PC-3 (cell line): Measurements from ENCODE around the gene CLNK. TPM values are rescaled to one million over a fixed set of nuclear protein-coding genes. Genes with fewer than 3 reads are reported as not detected.

Experiments
- ATAC-seq: fragments of 200-7000 bp; cut with Tn5 transposase; 2 replicates; pipeline ENCODE4 v1.9.1; 2020; ENCODE audit warnings: mild to moderate bottlenecking, moderate library complexity
- BruUV-seq: library from RNA; stranded (reverse); fragments of 400-500 nt; replicated peaks from 2 replicates; lab custom pipeline; 2021; lab: Mats Ljungman, UMichigan
- CTCF ChIA-PET: fragments of 300-600 bp; sonication (Branson Sonifier 250); formaldehyde crosslinking; loops from one replicate; lab custom pipeline; 2022; ENCODE audit warnings: antibody characterized with exemption; lab: Charles Lee
- POLR2A ChIA-PET: fragments of 300-600 bp; sonication (Branson Sonifier 250); formaldehyde crosslinking; loops from one replicate; lab custom pipeline; 2022; ENCODE audit warnings: antibody characterized with exemption; ENCODE audit not compliant: unreplicated experiment; lab: Charles Lee
- DNase-seq: peaks from one replicate; pipeline ENCODE4 v3.0.0-alpha.2; 2015
- H2AFZ ChIP-seq: fragments of 300-600 bp; sonication (generic); 2 replicates; pipeline ENCODE4 v1.6.0; 2016; ENCODE audit warnings: antibody characterized with exemption, low read length
- H3F3A ChIP-seq: fragments of 300-600 bp; sonication (generic); one replicate; pipeline ENCODE4 v1.6.0; 2017; ENCODE audit warnings: antibody characterized with exemption, low read length, control low read depth, mild to moderate bottlenecking; ENCODE audit not compliant: unreplicated experiment
- H3K27ac ChIP-seq: fragments of 300-600 bp; sonication (generic); 2 replicates; pipeline ENCODE4 v1.5.1; 2016; ENCODE audit warnings: mild to moderate bottlenecking, low read length
- H3K27me3 ChIP-seq: fragments of 300-600 bp; sonication (generic); 2 replicates; pipeline ENCODE4 v1.6.1; 2016; ENCODE audit warnings: low read length, mixed read lengths
- H3K36me3 ChIP-seq: fragments of 300-600 bp; sonication (generic); 2 replicates; pipeline ENCODE4 v1.6.1; 2016; ENCODE audit warnings: low read depth, mixed run types, low read length, mixed read lengths
- H3K4me1 ChIP-seq: fragments of 300-600 bp; sonication (generic); 2 replicates; pipeline ENCODE4 v1.5.1; 2016; ENCODE audit warnings: low read length; ENCODE audit not compliant: insufficient read depth
- H3K4me2 ChIP-seq: fragments of 300-600 bp; sonication (generic); 2 replicates; pipeline ENCODE4 v1.6.0; 2016; ENCODE audit warnings: low read length
- H3K4me3 ChIP-seq: fragments of 300-600 bp; sonication (generic); 2 replicates; pipeline ENCODE4 v1.5.1; 2016; ENCODE audit warnings: mild to moderate bottlenecking, low read length, mixed read lengths
- H3K79me2 ChIP-seq: fragments of 300-600 bp; sonication (generic); 2 replicates; pipeline ENCODE4 v1.6.1; 2017; ENCODE audit warnings: low read length, mixed read lengths
- H3K9ac ChIP-seq: fragments of 300-600 bp; sonication (generic); 2 replicates; pipeline ENCODE4 v1.6.0; 2016; ENCODE audit warnings: mild to moderate bottlenecking, low read length
- H3K9me2 ChIP-seq: fragments of 300-600 bp; sonication (generic); replicated peaks from 2 replicates; pipeline ENCODE4 v1.6.1; 2016; ENCODE audit warnings: mixed run types, low read length, mixed read lengths
- H3K9me3 ChIP-seq: fragments of 300-600 bp; sonication (generic); 2 replicates; pipeline ENCODE4 v1.6.1; 2016; ENCODE audit warnings: low read length, mixed read lengths
- H4K20me1 ChIP-seq: fragments of 300-600 bp; sonication (generic); 2 replicates; pipeline ENCODE4 v1.6.1; 2016; ENCODE audit warnings: low read length, mixed read lengths
- CTCF ChIP-seq: fragments of 300-600 bp; sonication (generic); conservative IDR thresholded peaks from 2 replicates; pipeline ENCODE4 v1.5.1; 2017; ENCODE audit warnings: antibody characterized with exemption, low read depth, mild to moderate bottlenecking, low read length
- EZH2 ChIP-seq: fragments of 300-600 bp; sonication (generic); IDR thresholded peaks from one replicate; pipeline ENCODE4 v1.6.1; 2017; ENCODE audit warnings: antibody characterized with exemption, mild to moderate bottlenecking, low read length; ENCODE audit not compliant: unreplicated experiment
- EZH2phosphoT487 ChIP-seq: fragments of 300-600 bp; sonication (generic); IDR thresholded peaks from 2 replicates; pipeline ENCODE4 v1.6.1; 2018; ENCODE audit warnings: mild to moderate bottlenecking, antibody characterized with exemption, low read length, borderline replicate concordance
- intact Hi-C: fragments of 100-400 bp; cut with micrococcal nuclease; formaldehyde crosslinking; loops from 2 replicates; pipeline ENCODE4 v1.9.0; 2023
- total RNA-seq: library from RNA; depleted of rRNA; stranded (reverse); fragments of >200 nt; gene quantifications from 2 replicates; pipeline ENCODE4 v1.2.3, GENCODE V29; 2014

CLNK gene
- total RNA-seq, 1 experiment from 2014 or later, result not detected

DNA sequence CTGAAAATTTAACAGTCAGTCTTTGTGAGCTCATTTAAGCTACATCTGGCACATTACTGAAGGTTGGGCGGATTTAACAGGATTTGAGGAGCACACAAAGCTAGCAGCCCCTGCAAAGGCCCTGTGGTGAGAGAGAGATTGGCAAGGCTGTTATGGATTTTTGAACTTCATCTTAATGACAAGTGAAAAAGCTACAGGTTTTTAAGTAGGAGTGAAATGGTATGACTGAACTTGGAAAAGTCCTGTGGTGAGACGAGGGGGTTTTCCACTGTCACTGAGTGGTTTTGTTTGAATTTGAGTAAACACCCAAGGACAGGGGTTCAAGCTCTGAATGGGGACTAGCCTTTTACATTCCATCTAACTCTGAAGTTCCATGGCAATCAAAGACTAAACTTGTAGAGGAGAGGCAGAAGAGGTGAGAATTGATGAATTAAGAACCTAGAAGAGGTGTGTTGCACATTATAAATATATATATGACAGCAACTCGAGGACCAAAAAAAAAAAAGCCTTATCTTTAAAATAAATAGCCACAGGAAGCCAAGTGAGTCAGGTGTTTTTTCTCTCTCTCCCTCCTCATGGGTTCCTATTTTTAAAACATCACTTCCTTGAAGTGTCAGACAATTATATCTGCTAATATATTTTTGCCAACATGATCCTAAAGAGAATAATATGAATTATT, 47.8 kb upstream of the CLNK start:
- Histone ChIP-seq H3K4me1 (no peaks in the 10 kb centered on the region), H3K79me2 (no peaks in the 10 kb centered on the region), H2AFZ (no peak overlapping the region), H3K27me3 (no peaks in the 10 kb centered on the region), H3K4me3 (no peak overlapping the region), H4K20me1 (no peaks in the 10 kb centered on the region), H3F3A (no peaks in the 10 kb centered on the region), H3K27ac (no peak overlapping the region), H3K9me3 (no peaks in the 10 kb centered on the region), H3K36me3 (no peaks in the 10 kb centered on the region), H3K9me2 (no peaks in the 10 kb centered on the region), H3K9ac (no peak overlapping the region), H3K4me2 (no peak overlapping the region)
- BruUV-seq, result no TSS peak
- intact Hi-C loops, result no loop called here
- DNase-seq, result no peak
- CTCF ChIA-PET, result no interaction called here
- no peak for TF ChIP-seq EZH2
- TF ChIP-seq CTCF, result no peak
- no peak for TF ChIP-seq EZH2phosphoT487
- POLR2A ChIA-PET, result no interaction called here
- ATAC-seq, result no peak

DNA sequence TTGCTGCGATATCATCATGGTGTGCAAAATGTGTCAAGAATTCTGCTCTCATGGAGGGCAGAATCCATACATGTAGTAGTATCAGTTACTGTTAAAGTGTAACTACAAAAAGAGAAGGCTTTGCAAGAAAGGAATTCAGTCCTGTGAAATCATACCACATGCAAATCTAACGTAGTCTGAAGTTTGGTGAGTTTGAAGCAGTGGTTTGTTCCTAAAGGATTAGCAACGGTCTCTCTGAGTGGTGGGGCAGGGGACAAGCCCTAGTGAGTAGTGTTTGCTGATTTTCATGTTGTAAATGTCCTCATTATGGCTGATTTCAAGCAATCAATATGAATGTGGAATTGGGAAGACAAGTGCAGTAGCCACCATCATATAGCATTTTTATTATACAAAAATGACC, 47.1 kb upstream of the CLNK start:
- BruUV-seq, result no TSS peak
- H2AFZ ChIP-seq, result no peak overlapping the region
- no peak for ATAC-seq

More for the DNA sequence above, 47.1 kb upstream of the CLNK start:
- intact Hi-C loops, result no loop called here
- H3K9me3 ChIP-seq, result no peaks in the 10 kb centered on the region
- ChIA-PET POLR2A (no interaction called here), CTCF (no interaction called here)
- TF ChIP-seq EZH2, result no peak
- TF ChIP-seq EZH2phosphoT487, result no peak
- no peak for TF ChIP-seq CTCF
- no peak overlapping the region for H3K4me2 ChIP-seq
- no peak overlapping the region for H3K4me3 ChIP-seq
- H3K4me1 ChIP-seq, result no peaks in the 10 kb centered on the region
- DNase-seq, result no peak
- H3K36me3 ChIP-seq, result no peaks in the 10 kb centered on the region
- H3K9ac ChIP-seq, result no peak overlapping the region
- H3K27ac ChIP-seq, result no peak overlapping the region
- no peaks in the 10 kb centered on the region for H3F3A ChIP-seq
- no peaks in the 10 kb centered on the region for H4K20me1 ChIP-seq
- no peaks in the 10 kb centered on the region for H3K79me2 ChIP-seq
- H3K9me2 ChIP-seq, result no peaks in the 10 kb centered on the region
- H3K27me3 ChIP-seq, result no peaks in the 10 kb centered on the region
